ENCODE measurements around the gene RORC. TPM values are rescaled to one million over a fixed set of nuclear protein-coding genes. Genes with fewer than 3 reads are reported as not detected.
A peak's percentile ranks its signal among the peaks of the same experiment; 100 is the strongest.

RORC gene
- total RNA-seq, 2 donors from 2014 or later: not detected

DNA sequence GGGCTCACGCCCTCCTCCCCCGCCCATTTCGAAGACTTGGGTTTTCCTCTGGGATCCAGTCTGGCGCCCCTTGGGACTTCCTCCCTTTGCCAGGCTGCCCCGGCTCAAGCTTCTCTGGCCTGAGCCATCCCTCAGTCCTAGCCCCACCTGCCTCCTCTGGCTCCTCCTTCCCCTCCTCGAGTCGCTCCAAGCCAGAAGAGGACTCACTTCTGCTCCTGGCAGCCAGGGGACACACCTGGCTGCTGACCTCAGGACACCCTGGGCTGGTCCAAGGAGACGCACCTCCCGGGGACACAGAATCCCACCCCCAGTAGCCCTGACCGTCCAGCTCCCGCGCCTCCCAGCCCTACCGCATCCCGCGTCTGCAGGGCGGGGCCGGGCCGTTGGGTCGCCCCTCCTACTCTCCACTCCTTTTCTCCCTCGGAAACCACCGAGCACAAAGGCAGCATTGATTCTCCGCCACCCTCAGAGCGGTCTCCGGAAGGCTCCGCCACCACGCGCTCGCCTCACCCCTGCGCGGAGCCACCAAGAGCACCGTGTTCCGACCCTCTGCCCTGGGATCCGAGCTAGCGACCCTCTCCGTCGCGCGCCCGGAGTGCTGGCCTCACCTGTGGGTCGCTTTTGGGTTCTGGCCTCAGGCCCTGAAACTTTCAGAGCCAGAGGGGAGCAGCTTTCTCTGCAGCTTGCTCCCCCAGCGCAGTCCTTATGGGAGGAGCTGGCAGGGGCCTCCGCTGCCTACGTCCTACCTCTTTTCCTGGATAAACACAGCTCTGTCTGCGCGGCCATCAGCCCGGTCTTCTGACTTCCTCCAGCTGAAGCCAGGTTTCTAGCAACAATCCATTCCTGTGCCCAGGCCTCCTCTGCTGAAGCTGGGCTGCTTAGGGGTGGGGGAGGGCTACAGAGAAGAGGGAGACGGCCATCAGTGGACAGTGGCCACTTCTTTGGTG lies 8.1 kb upstream of the RORC start, which contains the start of gene C2CD4D:
Gene C2CD4D, minus strand, starts transcription at position 364 of the 947 bp plus-strand sequence. CDS start 831 bp downstream, outside the sequence.
- H3K9me3 Mint-ChIP-seq: no peaks in the 10 kb centered on the region
- Histone ChIP-seq H3K27me3 (ENCODE audit: control insufficient read depth, insufficient read depth, low read length, poor library complexity, severe bottlenecking) (peaks cover 49% of the 10 kb centered on the region), H3K9ac (ENCODE audit: extremely low read depth, low read length, poor library complexity, severe bottlenecking) (no peak within 1 kb of the TSS), H3K36me3 (ENCODE audit: control insufficient read depth, insufficient read depth, low read length) (no peaks in the 10 kb centered on the region), H3K9me3 (ENCODE audit: control insufficient read depth, low read length) (no peaks in the 10 kb centered on the region), H3K4me1 (ENCODE audit: control insufficient read depth, insufficient read depth, low read length) (no peaks in the 10 kb centered on the region), H3K27ac (ENCODE audit: low read depth, low read length) (no peak within 1 kb of the TSS), H3K4me3 (ENCODE audit: low read length) (peak within 1 kb of the TSS; percentile 74)
- WGBS, 2 experiments (ENCODE audit: insufficient coverage in 1 of 2, insufficient read length in 1 of 2): 8 to 9% methylated on average over 18 to 47 of the region's 47 CpGs
- peak within 1 kb of the TSS; percentile 96 for H3K27ac Mint-ChIP-seq
- peak; percentile 93 for DNase-seq
- TF ChIP-seq, protein P1, sequence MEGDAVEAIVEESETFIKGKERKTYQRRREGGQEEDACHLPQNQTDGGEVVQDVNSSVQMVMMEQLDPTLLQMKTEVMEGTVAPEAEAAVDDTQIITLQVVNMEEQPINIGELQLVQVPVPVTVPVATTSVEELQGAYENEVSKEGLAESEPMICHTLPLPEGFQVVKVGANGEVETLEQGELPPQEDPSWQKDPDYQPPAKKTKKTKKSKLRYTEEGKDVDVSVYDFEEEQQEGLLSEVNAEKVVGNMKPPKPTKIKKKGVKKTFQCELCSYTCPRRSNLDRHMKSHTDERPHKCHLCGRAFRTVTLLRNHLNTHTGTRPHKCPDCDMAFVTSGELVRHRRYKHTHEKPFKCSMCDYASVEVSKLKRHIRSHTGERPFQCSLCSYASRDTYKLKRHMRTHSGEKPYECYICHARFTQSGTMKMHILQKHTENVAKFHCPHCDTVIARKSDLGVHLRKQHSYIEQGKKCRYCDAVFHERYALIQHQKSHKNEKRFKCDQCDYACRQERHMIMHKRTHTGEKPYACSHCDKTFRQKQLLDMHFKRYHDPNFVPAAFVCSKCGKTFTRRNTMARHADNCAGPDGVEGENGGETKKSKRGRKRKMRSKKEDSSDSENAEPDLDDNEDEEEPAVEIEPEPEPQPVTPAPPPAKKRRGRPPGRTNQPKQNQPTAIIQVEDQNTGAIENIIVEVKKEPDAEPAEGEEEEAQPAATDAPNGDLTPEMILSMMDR (conservative IDR thresholded peaks at IDR 0.05): peak; percentile 58
- H3K36me3 Mint-ChIP-seq (ENCODE audit: low read depth): no peaks in the 10 kb centered on the region
- peaks cover 36% of the 10 kb centered on the region for H3K27me3 Mint-ChIP-seq (ENCODE audit: insufficient read depth)
- peak within 1 kb of the TSS; percentile 71 for H3K4me3 Mint-ChIP-seq
- H3K4me1 Mint-ChIP-seq: peaks cover 8% of the 10 kb centered on the region

DNA sequence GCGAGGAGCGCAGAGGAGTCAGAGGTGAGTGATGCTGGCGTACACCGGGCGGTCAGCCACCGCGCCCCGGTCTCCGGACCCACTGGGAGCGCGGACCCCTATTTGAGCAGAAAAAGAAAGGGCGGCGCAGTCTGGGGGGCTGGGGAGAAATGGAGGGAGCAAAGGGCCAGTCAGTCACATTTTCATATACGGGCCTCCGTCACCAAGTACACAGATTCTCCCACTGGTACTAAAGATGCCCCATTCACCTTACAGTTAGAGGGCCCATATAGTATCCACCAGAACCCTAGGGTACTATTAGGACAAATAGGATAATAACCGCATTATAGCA lies 7.4 kb upstream of the RORC start:
- no peak overlapping the region for H3K27ac ChIP-seq (ENCODE audit: low read depth, low read length)
- DNase-seq: no peak
- TF ChIP-seq, protein P1 (conservative IDR thresholded peaks at IDR 0.05): no peak
- no peaks in the 10 kb centered on the region for H3K36me3 Mint-ChIP-seq (ENCODE audit: low read depth)
- H3K9me3 Mint-ChIP-seq: no peaks in the 10 kb centered on the region
- peaks cover 36% of the 10 kb centered on the region for H3K27me3 Mint-ChIP-seq (ENCODE audit: insufficient read depth)
- no peak overlapping the region for H3K9ac ChIP-seq (ENCODE audit: extremely low read depth, low read length, poor library complexity, severe bottlenecking)
- no peaks in the 10 kb centered on the region for H3K9me3 ChIP-seq (ENCODE audit: control insufficient read depth, low read length)
- peak overlapping the region; percentile 71 for H3K4me3 Mint-ChIP-seq
- peaks cover 49% of the 10 kb centered on the region for H3K27me3 ChIP-seq (ENCODE audit: control insufficient read depth, insufficient read depth, low read length, poor library complexity, severe bottlenecking)
- no peak overlapping the region for H3K27ac Mint-ChIP-seq
- H3K36me3 ChIP-seq (ENCODE audit: control insufficient read depth, insufficient read depth, low read length): no peaks in the 10 kb centered on the region
- peak overlapping the region; percentile 74 for H3K4me3 ChIP-seq (ENCODE audit: low read length)
- peaks cover 8% of the 10 kb centered on the region for H3K4me1 Mint-ChIP-seq
- WGBS, 2 experiments (ENCODE audit: insufficient coverage in 1 of 2, insufficient read length in 1 of 2): 13 to 18% methylated on average over 1 to 16 of the region's 16 CpGs
- H3K4me1 ChIP-seq (ENCODE audit: control insufficient read depth, insufficient read depth, low read length): no peaks in the 10 kb centered on the region

DNA sequence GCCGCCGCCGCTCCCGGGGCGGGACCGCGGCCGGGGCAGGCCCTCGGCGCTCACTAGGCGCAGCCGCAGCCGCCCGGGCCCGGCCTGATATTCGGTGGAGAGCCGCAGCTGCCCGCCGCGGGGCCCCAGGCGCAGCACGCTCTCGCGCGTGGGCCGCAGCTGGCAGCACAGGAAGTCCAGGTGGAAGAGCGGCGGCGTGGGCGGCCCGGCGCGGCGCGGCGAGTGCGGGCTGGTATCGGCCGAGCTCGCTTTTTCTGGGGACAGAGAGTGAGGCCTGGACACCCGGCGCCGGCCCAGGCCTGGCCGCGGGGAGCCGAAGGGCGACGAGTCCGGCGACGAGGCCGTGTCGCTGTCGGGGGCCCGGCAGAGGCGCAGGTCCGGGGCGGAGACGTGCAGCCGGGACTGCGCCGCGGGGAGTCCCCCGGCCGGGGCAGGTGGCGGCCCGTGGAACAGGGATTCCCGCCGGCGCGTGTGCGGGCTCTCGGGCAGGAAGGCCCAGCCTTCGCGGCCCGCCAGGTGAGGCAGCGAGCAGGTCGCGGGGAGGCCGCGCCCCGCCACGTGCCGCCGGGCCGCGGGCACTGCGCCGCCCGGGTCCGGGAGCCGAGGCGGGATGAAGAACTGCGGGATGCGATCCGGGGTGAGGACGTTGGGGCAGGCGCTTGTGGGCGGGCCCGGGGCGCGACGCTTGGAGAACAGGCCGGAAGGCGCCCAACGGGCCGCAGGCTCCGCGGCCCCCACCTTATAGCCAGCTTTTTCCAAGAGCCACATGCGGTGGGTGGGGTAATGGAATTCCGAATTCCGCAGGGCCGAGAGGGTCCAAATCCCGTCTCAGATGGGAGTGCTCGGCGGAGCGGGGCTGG lies 6.8 kb upstream of the RORC start:
- no peak overlapping the region for H3K27ac ChIP-seq (ENCODE audit: low read depth, low read length)
- H3K27me3 Mint-ChIP-seq (ENCODE audit: insufficient read depth): peaks cover 36% of the 10 kb centered on the region
- no peak overlapping the region for H3K27ac Mint-ChIP-seq
- 6 to 11% methylated on average over 13 to 117 of the region's 117 CpGs for WGBS, 2 experiments (ENCODE audit: insufficient coverage in 1 of 2, insufficient read length in 1 of 2)
- H3K9me3 Mint-ChIP-seq: no peaks in the 10 kb centered on the region
- peaks cover 49% of the 10 kb centered on the region for H3K27me3 ChIP-seq (ENCODE audit: control insufficient read depth, insufficient read depth, low read length, poor library complexity, severe bottlenecking)
- peak overlapping the region; percentile 71 for H3K4me3 Mint-ChIP-seq
- H3K36me3 ChIP-seq (ENCODE audit: control insufficient read depth, insufficient read depth, low read length): no peaks in the 10 kb centered on the region
- TF ChIP-seq, protein P1 (conservative IDR thresholded peaks at IDR 0.05): no peak
- H3K4me1 Mint-ChIP-seq: peaks cover 8% of the 10 kb centered on the region
- H3K9me3 ChIP-seq (ENCODE audit: control insufficient read depth, low read length): no peaks in the 10 kb centered on the region
- peak overlapping the region; percentile 74 for H3K4me3 ChIP-seq (ENCODE audit: low read length)
- no peaks in the 10 kb centered on the region for H3K4me1 ChIP-seq (ENCODE audit: control insufficient read depth, insufficient read depth, low read length)
- no peak overlapping the region for H3K9ac ChIP-seq (ENCODE audit: extremely low read depth, low read length, poor library complexity, severe bottlenecking)
- H3K36me3 Mint-ChIP-seq (ENCODE audit: low read depth): no peaks in the 10 kb centered on the region
- peak; percentile 77 for DNase-seq

Measured in endodermal cell (in vitro differentiated cells).